ENCODE measurements around the gene CCL17.
A peak's percentile ranks its signal among the peaks of the same experiment; 100 is the strongest.

The CCL17 gene

GRCh38 chr16:57401943-57402640 is 2.5 kb upstream of the CCL17 start:
- DNase-seq: no peak

DNA sequence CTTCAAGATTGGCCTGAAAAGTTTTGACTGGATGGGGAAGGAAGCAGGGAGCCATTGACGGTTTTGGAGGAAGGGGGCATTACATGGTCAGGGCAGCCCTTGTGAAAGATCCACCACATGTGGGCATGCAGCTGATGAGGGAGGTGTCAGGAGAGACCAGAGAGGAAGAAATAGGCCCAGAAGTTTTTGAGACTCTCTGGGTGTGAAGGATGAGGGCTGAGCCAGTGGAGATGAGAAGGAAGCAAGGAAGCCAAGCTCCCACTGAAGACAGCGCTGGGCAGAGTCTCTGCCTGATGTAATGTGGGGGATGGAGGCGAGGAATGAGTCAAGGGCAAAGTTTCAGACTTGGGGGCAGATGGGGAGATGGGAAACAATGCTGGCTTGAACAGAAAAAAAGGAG is 530 bp downstream of the CCL17 start:
- DNase-seq: no peak

DNA sequence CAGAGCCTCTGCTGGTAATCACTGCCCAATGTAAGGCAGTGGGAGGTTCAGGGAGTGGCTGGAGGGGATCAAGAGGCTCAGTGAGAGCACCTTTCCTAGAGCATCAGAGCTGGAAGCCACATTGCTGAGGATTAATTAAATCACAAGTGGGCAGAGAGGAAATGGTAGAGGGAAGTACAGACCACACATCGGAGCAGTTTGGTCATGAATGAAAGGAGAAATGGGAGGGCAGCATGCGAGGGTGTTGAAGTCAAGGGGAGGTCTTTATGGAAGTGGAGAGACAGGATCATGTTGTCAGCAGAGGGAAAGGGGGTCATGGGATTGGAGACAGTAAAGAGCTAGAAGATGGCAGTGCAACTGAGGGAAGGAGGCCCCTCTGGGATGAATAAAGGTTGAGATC is 2.3 kb downstream of the CCL17 start:
- DNase-seq: no peak

- no peak for DNase-seq
Observed at GRCh38 chr16:57407521-57408353, 3.2 kb downstream of the CCL17 start.

DNA sequence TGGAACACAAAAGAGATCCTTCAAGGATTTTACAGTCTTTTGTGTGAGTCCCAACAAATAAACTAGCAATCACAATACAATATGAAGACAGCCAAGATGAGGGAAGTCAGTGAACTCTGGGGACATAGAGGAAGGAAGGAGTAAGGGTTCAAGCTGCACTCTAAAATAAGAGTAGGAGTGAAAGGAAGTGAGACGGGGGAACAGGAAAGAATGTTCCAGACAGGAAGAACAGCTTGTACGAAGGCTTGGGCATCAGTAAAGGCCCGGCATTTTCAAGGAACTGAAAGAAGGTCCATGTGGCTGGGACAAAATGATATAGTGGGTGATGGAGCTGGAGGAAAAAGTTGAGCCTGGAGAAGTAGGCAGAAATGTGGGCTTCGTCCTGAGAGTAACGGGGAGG is 4.5 kb downstream of the CCL17 start:
- DNase-seq: no peak

GRCh38 chr16:57409870-57410587 is 5.5 kb downstream of the CCL17 start:
- no peak for DNase-seq

GRCh38 chr16:57411362-57411976 is 6.9 kb downstream of the CCL17 start:
- DNase-seq: no peak

GRCh38 chr16:57412584-57412983 is 8.0 kb downstream of the CCL17 start:
- DNase-seq: no peak

GRCh38 chr16:57413301-57413730 is 8.7 kb downstream of the CCL17 start:
- no peak for DNase-seq

GRCh38 chr16:57413733-57414132 is 9.2 kb downstream of the CCL17 start:
- DNase-seq: no peak

- no peak for DNase-seq
Observed at GRCh38 chr16:57416084-57416483, 11.5 kb downstream of the CCL17 start.

DNA sequence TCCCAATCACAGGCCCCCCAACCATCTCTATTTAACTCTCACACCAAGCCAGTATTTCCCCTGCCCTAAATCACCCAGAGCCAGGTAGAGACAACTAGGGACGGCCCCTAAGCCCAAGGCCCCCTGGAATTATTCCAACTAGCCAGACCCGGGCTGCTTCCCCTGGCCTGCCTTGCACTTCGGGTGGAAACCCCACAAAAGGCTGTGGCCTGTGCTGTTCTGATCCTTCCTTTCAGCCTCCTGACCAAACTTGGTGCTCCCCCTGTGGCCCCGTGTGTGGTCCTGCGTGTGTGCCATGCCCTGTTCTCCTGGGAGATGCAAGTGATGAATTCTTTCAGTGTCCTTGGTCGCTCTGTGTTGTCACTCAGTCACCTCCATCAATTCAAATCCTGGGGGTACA is 14.9 kb downstream of the CCL17 start:
- no peak for DNase-seq

- no peak for DNase-seq
Observed at GRCh38 chr16:57422026-57422944, 17.7 kb downstream of the CCL17 start.

GRCh38 chr16:57423152-57423551 is 18.6 kb downstream of the CCL17 start:
- no peak for DNase-seq

DNA sequence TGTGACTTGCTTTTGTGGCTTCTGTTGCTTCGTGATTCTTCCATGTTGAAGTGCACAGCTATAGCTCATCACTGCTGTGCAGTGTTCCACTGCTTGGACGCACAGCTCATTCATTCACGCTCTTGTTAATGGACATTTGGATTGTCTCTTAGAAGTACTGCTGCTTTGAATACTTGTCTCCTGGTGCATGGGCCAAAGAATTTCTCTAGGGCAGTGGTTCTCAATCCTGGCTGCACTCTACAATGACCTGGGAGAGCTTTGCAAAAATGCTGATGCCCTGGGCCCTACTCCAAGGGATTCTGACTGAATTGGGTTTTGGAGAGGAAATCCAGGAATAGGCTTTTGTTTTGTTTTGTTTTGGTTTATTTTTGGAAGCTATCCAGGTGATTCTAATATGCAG is 20.0 kb downstream of the CCL17 start:
- DNase-seq: no peak

DNA sequence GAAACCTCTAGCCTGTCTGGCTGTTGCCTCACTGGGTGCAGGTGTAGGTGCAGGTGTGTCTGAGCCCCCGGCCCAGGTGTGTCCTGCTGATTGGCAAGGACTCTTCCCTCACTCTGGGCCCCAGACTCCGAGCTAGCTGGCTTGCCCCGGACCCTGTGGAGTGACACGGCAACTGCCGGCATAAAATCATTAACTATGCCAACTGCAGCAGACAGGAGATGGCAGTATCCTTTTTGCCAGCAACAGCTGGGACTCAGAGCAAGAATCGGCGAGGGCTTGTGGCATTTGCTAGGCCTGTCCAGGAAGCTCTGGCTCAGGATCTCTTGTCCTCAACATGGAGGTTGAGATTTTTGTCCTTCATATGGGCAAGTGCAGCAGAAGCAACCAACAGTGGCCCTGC is 21.8 kb downstream of the CCL17 start:
- DNase-seq: no peak

GRCh38 chr16:57427307-57427706 is 22.7 kb downstream of the CCL17 start:
- no peak for DNase-seq

DNA sequence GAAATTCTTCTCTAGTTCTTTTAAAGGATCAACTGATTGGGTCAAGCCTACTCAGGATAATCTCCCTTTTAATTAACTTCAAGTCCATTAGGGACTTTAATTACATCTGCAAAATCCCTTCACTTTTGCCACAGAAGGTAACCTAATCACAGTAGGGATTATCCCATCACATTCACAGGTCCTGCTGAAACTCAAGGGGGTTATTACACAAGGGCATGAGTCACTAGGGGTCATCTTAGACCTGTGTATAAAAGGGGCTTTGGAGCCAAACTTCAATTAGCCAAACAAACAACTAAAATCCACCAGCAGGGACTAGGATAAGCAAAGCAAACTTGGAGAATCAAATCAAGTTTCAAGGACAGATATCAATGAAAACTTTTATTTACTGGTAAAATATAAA is 23.3 kb downstream of the CCL17 start:
- no peak for DNase-seq

GRCh38 chr16:57430955-57431354 is 26.4 kb downstream of the CCL17 start:
- no peak for DNase-seq

DNA sequence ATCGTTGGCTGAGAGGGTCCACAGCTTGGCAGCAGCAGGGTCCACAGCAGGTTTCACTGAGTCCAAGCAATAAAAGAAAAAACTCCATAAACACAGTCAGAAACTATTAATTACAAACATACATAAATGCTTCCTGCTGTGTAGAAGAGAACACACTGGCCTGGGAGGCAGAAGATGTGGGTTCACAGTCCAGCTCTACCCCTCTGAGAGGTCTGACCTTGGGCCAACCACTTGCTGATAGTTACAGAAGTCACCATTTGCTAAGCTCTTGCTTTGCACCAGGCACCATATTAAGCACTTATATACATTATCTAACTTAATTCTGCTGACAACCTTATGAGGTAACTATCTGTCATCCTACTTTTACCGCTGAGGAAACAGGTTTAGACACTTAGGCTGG is 27.9 kb downstream of the CCL17 start:
- no peak for DNase-seq

GRCh38 chr16:57432989-57433388 is 28.4 kb downstream of the CCL17 start:
- DNase-seq: peak; percentile 39

GRCh38 chr16:57434003-57434402 is 29.4 kb downstream of the CCL17 start:
- DNase-seq: peak; percentile 51

Data from CD4-positive, alpha-beta T cell treated with Interleukin-17A for 4 hours (primary cell).